Ovary (tissue), 3 donors: ENCODE measurements around the gene GSG1L.

Experiments used
- CTCF ChIP-seq, 3 donors: fragments of 450-650 bp in 2 of 3; fragments of 200-600 bp in 1 of 3; IDR thresholded peaks; one replicate each; pipeline versions ENCODE4 v1.5.1 to v1.8.0; 2016 to 2022; ENCODE audit warnings: antibody characterized with exemption in 3 of 3, mild to moderate bottlenecking in 1 of 3
- EP300 ChIP-seq: sonication (generic); formaldehyde crosslinking; IDR thresholded peaks from one replicate; pipeline ENCODE4 v1.6.1; 2017; ENCODE audit warnings: antibody characterized with exemption
- POLR2A ChIP-seq: fragments of 450-650 bp; IDR thresholded peaks from one replicate; pipeline ENCODE4 v1.6.1; 2017; ENCODE audit warnings: antibody characterized with exemption, mild to moderate bottlenecking, moderate library complexity
- donor health status: DM: no; HTN: no; CAD: no.

DNA sequence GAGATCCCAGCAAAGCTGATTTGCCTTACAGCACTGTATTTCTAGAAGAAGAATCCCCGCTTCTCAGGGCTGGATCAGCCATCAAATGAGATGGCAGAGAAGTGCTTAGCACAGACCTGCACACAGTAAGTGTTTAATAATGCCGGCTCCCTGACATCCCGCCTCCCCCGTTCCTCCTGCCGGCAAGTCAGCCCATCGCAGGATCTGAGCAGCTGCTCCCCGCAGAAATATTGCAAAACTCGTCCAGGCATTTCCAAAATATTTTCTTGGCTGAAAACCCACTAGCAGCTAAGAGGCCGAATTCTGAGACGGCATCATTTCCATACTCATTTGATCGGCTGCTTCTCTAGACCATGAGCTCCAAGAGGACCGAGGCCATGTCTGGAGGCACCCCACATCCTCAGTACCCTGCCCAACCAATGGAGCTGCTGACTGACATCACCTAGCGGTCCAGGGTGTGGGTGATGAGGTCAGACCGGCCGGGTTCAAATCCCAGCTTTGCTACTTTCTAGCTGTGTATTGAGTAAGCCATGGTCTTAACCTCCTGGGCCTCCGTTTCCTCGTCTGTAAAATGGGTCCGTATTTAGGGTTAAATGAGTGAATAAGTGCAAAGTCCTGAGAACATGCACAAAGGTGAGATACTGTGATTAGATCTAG lies 262.1 kb downstream of the GSG1L start:
- TF ChIP-seq CTCF (IDR thresholded peaks at IDR 0.05) (no peak), EP300 (no peak), POLR2A (no peak)
